ENCODE measurements around the gene ADAMTSL5. TPM values are rescaled to one million over a fixed set of nuclear protein-coding genes. Genes with fewer than 3 reads are reported as not detected.

ADAMTSL5 gene
- total RNA-seq, 1 experiment from 2014 or later: 20.6 TPM

DNA sequence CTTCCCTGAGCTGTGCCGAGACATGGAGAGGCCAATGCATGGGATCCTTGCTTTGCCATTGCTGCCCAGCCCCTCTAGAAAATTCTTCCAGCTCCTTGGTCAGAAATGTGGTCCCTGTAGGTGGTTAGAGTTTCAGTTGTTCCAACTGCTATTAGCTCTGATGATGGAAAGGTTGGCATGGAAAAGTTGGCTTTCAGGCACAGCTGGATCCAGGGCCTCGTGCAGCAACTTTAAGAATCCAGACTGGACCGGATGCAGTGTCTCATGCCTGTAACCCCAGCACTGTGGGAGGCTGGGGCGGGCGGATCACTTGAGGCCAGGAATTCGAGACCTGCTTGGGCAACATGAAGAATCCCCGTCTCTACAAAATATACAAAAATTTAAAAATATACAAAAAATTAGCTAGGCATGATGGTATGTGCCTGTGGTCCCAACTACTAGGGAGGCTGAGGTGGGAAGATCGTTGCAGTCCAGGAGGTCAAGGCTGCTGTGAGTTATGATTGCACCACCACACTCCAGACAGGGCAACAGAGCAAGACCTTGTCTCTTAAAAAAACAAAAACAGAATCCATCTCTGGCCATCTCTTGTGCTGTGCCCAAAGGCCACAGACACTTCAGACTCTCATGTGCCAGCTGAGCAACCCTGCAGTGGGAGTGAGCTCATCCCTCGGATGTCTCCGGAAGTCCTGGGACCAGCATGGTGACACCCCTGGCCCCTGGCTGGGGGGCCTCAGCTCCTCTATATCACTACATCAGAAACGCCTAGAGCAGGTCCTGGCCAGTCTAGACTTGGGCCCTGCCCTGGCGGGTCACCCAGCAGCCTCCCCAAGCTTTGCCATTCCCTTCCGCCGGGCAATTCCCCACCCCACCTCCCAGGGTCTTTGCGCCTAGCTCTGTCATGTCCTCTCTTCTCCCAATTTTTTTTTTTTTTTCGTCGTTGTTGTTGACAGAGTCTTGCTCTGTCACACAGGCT is 38.5 kb upstream of the ADAMTSL5 start:
- no peaks in the 10 kb centered on the region for H3K27me3 ChIP-seq (ENCODE audit: control insufficient read depth, insufficient read depth, low read length)
- no peak overlapping the region for H3K27ac ChIP-seq (ENCODE audit: low read length)
- no peaks in the 10 kb centered on the region for H3K4me1 ChIP-seq (ENCODE audit: control insufficient read depth, insufficient read depth, low read length)
- no peak for TF ChIP-seq POLR2AphosphoS5 (IDR thresholded peaks at IDR 0.05; ENCODE audit: low read depth, low read length)
- H3K9me3 ChIP-seq (ENCODE audit: control insufficient read depth, insufficient read depth, low read depth, low read length): no peaks in the 10 kb centered on the region
- DNase-seq (ENCODE audit: low read depth, low spot score): no peak
- intact Hi-C loops (cut with micrococcal nuclease; ENCODE audit: unreplicated experiment) (no loop called here), in situ Hi-C loops (cut with HindIII; ENCODE audit: low pct_unique_long_range_greater_than_20kb, low sequenced_read_pairs) (no loop called here)
- H3K4me3 ChIP-seq (ENCODE audit: low read depth in 2 of 2, low read length in 2 of 2): no peak overlapping the region
- H3K36me3 ChIP-seq (ENCODE audit: control insufficient read depth, insufficient read depth, low read length): no peaks in the 10 kb centered on the region
- ChIA-PET POLR2A (interaction anchor here (0.6 kb wide), 1 partner anchor 37 kb away, joined by 3 read pairs; no protein-coding TSS in a partner anchor), CTCF (no interaction called here)
- ATAC-seq: no peak
- BruUV-seq (replicated peaks): no TSS peak

DNA sequence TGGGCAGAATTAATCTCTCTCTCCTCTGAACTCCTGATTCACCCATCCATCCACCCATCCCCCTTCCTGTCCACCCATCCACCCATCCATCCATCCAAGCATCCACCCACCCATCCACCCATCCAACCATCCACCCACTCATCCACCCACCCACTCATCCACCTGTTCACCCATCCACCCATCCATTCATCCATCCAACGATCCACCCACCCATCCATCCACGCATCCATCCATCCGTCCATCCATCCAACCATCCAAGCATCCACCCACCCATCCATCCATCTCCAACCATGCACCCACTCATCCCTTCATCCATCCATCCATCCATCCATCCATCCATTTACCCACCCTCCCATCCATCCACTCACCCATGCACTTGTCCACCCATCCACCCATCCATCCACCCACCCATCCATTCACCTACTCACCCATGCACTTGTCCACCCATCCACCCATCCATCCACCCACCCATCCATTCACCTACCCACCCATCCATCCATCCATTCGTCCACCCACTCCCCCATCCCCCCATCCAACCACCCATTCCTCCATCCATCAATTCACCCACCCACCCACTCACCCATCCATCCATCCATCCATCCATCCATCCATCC is 36.6 kb upstream of the ADAMTSL5 start:
- Histone ChIP-seq H3K4me3 (ENCODE audit: low read depth in 2 of 2, low read length in 2 of 2) (no peak overlapping the region), H3K27me3 (ENCODE audit: control insufficient read depth, insufficient read depth, low read length) (no peaks in the 10 kb centered on the region), H3K27ac (ENCODE audit: low read length) (no peak overlapping the region), H3K9me3 (ENCODE audit: control insufficient read depth, insufficient read depth, low read depth, low read length) (no peaks in the 10 kb centered on the region), H3K36me3 (ENCODE audit: control insufficient read depth, insufficient read depth, low read length) (no peaks in the 10 kb centered on the region), H3K4me1 (ENCODE audit: control insufficient read depth, insufficient read depth, low read length) (no peaks in the 10 kb centered on the region)
- ChIA-PET CTCF (no interaction called here), POLR2A (no interaction called here)
- ATAC-seq: no peak
- intact Hi-C loops (cut with micrococcal nuclease; ENCODE audit: unreplicated experiment) (no loop called here), in situ Hi-C loops (cut with HindIII; ENCODE audit: low pct_unique_long_range_greater_than_20kb, low sequenced_read_pairs) (no loop called here)
- no TSS peak for BruUV-seq (replicated peaks)
- TF ChIP-seq, protein P1, sequence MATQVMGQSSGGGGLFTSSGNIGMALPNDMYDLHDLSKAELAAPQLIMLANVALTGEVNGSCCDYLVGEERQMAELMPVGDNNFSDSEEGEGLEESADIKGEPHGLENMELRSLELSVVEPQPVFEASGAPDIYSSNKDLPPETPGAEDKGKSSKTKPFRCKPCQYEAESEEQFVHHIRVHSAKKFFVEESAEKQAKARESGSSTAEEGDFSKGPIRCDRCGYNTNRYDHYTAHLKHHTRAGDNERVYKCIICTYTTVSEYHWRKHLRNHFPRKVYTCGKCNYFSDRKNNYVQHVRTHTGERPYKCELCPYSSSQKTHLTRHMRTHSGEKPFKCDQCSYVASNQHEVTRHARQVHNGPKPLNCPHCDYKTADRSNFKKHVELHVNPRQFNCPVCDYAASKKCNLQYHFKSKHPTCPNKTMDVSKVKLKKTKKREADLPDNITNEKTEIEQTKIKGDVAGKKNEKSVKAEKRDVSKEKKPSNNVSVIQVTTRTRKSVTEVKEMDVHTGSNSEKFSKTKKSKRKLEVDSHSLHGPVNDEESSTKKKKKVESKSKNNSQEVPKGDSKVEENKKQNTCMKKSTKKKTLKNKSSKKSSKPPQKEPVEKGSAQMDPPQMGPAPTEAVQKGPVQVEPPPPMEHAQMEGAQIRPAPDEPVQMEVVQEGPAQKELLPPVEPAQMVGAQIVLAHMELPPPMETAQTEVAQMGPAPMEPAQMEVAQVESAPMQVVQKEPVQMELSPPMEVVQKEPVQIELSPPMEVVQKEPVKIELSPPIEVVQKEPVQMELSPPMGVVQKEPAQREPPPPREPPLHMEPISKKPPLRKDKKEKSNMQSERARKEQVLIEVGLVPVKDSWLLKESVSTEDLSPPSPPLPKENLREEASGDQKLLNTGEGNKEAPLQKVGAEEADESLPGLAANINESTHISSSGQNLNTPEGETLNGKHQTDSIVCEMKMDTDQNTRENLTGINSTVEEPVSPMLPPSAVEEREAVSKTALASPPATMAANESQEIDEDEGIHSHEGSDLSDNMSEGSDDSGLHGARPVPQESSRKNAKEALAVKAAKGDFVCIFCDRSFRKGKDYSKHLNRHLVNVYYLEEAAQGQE (IDR thresholded peaks at IDR 0.05; ENCODE audit: insufficient read depth in 1 of 2, low read depth in 2 of 2, low read length in 1 of 2): no peak
- TF ChIP-seq SIN3A (IDR thresholded peaks at IDR 0.05; ENCODE audit: borderline replicate concordance, insufficient read depth, low read depth, low read length): no peak
- no peak for TF ChIP-seq TCF7L2 (IDR thresholded peaks at IDR 0.05; ENCODE audit: low read depth, low read length)
- TF ChIP-seq, protein P2, sequence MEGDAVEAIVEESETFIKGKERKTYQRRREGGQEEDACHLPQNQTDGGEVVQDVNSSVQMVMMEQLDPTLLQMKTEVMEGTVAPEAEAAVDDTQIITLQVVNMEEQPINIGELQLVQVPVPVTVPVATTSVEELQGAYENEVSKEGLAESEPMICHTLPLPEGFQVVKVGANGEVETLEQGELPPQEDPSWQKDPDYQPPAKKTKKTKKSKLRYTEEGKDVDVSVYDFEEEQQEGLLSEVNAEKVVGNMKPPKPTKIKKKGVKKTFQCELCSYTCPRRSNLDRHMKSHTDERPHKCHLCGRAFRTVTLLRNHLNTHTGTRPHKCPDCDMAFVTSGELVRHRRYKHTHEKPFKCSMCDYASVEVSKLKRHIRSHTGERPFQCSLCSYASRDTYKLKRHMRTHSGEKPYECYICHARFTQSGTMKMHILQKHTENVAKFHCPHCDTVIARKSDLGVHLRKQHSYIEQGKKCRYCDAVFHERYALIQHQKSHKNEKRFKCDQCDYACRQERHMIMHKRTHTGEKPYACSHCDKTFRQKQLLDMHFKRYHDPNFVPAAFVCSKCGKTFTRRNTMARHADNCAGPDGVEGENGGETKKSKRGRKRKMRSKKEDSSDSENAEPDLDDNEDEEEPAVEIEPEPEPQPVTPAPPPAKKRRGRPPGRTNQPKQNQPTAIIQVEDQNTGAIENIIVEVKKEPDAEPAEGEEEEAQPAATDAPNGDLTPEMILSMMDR (IDR thresholded peaks at IDR 0.05): no peak
- no peak for TF ChIP-seq POLR2AphosphoS5 (IDR thresholded peaks at IDR 0.05; ENCODE audit: low read depth, low read length)
- no peak for DNase-seq (ENCODE audit: low read depth, low spot score)

Measured in Panc1 (cell line).